Stimulated activated CD4-positive, alpha-beta T cell treated with anti-CD3 and anti-CD28 coated beads, TNF-alpha, amount 100 ng/mL, for 1 hour (primary cell): ENCODE data around the gene PPP1R16B.

Experiments used
- DNase-seq, 3 donors: peaks; one replicate each; pipeline ENCODE4 v3.0.0-alpha.2; 2020; ENCODE audit warnings: low read depth in 3 of 3, low spot score in 1 of 3

PPP1R16B gene

DNA sequence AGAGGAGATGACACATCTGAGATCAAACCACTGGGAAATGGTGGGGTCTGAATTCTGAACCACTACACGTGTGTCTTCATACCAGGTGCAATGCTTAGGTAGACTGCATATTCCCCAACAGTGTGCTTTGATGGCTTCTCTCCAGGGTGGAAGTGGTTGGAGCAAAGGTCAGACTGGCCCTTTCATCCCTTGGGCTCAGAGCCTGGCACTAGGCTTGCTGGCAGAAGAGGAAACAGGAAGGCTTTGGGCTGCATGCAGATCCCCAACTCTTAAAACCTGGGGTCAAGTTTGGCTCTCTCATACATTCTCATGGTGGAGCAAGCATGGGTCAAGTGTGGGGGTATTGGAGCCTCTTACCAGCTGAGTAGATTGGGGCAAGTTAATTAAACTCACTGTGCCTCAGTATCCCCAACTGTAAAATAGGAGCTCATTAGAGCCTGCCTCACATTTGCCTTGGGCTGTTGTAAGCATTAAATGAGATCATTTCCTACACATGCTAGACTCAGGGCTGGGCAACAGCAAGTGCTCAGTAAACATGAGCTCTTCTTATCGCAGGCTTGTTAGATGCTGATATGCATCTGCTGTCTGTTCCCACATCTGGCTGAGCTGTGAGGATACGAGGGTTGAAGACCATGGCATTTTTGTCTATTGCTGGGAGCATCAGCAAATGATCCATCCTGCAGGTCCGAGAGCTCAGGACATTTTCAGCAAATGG, 69.1 kb downstream of the PPP1R16B start:
- no peak for DNase-seq

- peak in 2 of 3 donors; percentile 47 to 51 for DNase-seq
Observed at GRCh38 chr20:38875175-38875993, 69.9 kb downstream of the PPP1R16B start.

DNA sequence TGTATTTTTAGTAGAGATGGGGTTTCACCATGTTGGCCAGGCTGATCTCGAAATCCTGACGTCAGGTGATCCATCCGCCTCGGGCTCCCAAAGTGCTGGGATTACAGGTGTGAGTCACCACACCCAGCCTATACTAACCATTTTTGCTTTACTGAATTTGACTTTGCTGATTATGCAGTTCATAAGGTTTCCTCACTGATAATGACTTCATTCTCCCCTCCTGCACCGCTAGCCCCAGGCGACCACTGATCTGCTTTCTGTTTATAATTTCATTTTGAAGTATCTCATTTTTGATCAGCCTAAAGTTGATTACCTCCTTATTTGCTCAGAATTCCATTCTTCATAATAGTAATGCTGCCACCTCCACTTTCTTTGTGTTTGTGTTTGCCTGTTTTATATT, 72.0 kb downstream of the PPP1R16B start:
- DNase-seq = no peak

DNA sequence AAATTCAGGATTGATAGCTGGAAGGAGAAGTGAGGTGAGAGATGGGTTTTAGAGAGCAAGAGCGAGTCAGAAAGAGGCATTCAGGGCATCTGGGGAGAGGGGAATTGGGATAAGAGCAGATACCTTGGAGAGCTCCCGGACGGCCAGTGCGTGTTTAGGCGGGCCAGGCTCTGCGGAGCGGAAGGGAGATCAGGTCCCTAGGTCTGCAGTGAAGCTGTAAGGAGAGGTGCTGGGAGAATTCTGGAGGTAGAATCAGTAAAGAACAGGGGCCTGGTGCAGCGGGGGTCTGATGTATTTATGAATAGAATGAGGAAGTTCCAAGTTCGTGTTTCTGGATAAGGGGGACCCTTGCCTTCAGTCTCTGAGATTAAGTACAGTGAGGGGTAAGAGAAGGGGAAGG, 73.4 kb downstream of the PPP1R16B start:
- DNase-seq = no peak

- DNase-seq = no peak
Observed at GRCh38 chr20:38880952-38881735, 75.6 kb downstream of the PPP1R16B start.

DNA sequence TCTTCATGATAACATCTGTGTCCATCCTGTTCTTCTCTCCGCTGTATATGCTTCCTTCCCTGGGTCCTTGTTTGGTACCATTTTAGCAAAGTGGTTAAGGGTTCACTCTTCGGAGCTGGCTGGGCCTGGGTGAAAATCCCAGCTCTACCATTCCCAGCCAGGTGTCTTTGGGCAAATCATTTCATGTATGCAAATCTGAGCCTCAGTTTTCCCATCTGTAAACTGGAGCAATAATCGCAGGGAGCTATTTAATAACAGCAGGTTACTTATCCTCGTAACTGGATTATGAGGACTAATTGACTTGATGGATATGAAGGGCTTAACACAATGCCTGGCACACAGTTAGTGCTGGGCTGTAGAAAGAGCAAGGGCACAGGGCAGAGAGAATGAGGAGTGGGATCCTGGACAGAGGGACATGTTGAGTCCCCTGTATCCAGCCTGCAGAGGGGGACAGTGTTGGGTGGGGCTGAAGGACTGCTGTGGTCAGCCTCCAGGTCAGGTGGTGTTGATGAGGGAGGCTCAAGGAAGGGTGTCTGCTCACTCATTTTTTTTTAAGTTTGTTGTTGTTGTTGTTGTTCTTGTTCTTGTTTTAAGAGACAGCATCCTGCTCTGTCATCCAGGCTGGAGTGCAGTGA, 76.4 kb downstream of the PPP1R16B start:
- DNase-seq = no peak

- no peak for DNase-seq
Observed at GRCh38 chr20:38882600-38882999, 77.1 kb downstream of the PPP1R16B start.

GRCh38 chr20:38883081-38883980, 77.8 kb downstream of the PPP1R16B start:
- no peak for DNase-seq

DNA sequence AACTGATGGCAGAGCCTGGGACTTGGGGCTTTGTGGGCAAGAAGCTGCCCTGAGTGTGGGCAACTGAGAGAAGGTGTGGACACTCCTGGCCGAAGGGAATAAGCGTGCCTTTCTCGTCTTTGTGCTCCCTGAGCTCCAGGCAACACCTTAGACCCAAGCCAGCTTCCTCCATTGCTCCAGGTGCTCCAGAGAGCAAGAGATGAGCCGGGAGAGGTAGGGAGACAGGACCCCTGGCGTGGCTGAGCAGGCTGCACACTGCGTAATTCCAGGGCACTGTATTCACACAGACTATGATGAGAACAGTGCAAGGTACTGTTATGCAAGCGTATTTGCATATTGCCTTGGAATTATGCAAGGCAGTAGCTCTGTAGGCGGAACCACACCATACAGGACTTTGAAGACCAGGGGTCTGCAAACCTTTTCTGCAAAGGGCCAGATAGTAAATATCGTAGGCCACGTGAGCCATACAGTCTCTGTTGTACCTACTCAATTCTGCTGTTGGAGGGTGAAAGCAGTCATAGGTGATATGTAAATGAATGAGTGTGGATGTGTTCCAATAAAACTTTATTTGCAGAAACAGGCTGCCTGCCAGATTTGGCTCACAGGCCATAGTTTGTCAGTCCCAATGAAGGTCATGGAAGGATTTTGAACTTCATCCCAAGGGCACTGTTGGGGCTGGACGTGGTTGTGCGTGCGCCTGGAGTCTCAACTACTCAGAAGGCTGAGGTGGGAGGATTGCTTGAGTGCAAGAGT, 78.7 kb downstream of the PPP1R16B start:
- no peak for DNase-seq

DNA sequence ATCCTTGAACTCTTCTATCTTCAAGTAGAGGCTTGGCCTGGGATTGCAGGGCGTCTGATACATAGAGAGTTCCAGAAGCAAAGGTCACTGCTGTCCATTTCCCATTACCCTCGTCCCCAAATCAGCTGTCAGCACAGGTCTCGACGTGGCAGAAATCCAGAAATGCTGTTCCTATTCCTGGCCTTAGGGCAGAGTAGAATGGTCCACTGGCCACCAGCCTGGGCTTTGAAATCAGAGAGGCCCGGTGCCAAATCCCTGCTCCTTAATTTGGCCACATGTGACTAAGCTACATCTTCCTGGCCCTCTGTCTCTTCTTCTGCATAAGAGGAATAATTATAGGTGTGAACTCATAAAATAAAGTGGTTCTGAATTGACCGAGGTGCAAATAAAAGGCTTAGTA, 79.9 kb downstream of the PPP1R16B start:
- no peak for DNase-seq

- DNase-seq = no peak
Observed at GRCh38 chr20:38888059-38888831, 82.7 kb downstream of the PPP1R16B start.

DNA sequence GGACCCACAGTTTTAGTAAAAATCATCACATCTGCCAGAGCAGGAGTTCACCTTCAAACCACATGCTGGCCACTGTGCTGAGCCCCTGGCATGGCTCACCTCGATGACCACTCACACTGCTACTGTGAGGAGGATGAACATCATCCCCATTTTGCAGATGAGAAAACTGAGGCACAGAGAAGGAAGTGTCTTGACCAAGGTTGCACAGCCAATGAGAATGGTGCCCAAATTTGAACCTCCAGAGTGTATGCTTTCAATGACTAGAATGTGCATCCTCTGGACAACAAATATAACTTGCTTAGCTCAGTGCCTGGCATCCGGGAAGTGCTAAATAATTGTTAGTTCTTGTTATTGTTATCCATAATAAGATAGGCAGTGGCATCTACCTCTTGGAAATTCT, 83.6 kb downstream of the PPP1R16B start:
- DNase-seq = no peak

GRCh38 chr20:38889792-38890496, 84.4 kb downstream of the PPP1R16B start:
- DNase-seq = no peak

DNA sequence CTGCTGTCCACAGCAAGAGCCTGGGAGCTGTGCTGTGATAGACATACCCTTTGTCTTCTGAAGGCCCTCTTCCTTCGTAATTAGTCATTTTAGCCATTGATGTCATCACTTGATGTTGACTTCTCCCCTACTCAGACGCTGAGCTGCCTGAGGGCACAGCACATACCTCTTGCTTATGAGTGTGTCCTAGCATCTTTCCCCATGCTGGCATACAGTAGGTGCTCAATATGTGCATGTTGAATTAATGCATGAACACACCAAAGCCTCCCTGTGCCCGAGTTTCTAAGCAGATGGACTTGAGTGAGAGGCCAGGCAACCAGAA, 85.0 kb downstream of the PPP1R16B start:
- DNase-seq = no peak

DNA sequence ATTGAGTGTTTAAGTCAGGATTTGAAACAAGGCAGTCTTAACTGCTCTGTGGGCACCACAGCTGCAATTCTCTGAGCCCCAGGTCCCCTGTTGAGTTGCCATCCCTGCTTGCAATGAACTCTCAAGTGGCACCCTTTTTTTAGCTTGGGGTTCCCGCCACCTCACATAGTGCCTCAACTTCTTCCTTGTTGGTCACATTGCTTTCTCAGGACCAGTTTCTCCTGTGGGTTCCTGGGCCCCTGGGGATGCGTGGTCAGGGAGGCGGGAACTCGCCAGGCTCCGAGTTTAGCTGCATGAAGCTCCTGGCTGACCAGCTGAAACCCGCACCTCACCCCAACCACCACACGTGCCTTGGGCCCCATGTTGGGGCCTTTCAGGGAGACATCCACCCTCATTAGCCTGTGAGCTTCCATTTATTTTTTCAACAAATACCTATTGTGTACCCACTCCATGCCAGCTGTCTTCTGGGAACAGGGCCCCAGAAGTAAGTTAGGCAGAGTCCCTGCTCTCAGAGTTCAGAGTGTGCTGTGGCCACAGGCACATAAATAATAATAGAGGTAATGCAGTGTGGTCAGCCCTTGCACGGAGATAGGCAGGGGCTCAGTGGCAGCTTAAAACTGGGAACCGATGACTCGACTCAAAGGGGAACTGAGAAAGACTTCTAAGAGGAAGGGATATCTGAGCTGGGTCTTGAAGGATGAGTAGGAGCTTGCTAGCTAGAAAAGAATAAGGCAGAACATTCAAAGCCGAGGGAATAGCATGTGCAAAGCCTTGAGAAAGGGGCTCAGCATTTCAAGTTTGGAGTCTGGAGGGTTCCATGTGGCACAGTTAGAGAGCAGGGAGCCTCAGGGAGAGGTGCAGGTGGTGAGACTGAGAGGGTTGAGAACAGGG, 86.8 kb downstream of the PPP1R16B start:
- DNase-seq = no peak

DNA sequence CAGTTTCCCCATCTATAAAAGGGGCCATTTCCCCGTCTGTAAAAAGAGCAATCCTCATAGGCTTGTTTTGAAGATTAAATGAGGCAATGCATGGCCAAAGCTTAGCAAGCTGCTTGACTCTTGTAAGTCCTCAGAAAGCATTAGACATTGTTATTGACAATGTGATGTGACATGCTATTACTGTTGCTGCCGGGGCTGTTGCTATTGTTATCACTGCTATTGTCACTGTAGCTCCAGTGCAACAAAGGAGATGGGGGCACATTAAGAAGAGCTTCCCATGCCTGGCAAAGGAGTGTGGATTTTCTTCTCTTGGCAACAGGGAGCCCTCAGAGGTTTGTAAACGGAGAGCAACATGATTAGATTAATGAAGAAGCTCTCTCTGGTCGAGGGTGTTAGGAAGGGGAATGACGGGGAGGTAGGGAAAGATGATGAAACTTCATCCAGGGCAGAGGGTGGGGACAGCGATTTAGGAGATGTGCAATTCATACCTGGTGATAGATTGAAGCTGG, 87.6 kb downstream of the PPP1R16B start:
- no peak for DNase-seq

DNA sequence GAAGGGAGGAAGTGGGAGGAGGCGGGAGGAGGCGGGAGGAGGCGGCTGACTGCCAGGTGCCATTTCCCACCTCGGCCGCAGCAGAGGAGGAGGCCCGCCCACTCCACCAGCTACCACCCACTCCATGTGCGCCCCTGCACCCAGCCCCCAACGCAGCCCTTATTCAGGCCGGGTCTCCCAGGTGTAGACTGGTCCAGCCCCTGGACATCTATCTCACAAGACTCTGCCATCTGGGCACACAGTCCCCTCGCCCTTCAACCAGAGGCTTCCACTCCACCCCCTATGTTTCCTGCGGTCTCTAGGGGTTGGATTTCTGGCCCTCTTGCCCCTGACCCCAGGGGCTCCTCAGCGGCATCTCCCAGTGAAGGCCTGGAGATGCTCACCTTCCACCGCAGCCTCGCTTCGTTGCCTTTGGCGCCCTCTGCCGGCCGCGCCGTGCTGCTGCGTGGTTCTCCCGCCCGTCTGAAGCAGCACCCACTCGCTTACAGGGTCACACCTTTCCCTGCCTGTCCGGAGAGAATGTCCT, 88.1 kb downstream of the PPP1R16B start:
- DNase-seq = peak; percentile 42 to 82 (median 74)
